Neural cell (in vitro differentiated cells): Measurements from ENCODE around the gene DNM2.

Experiments
- EP300 ChIP-seq: fragments of 450-650 bp; conservative IDR thresholded peaks from 2 replicates; pipeline ENCODE4 v1.6.1; 2014; ENCODE audit warnings: antibody characterized with exemption, mild to moderate bottlenecking, moderate library complexity; ENCODE audit not compliant: poor library complexity, severe bottlenecking
- EZH2 ChIP-seq: fragments of 200-600, 300-800 bp; shearing (Covaris generic), sonication (generic); IDR thresholded peaks from 2 replicates; pipeline ENCODE4 v1.6.1; 2014; ENCODE audit warnings: antibody characterized with exemption, low read length, borderline replicate concordance, mild to moderate bottlenecking; ENCODE audit not compliant: insufficient read depth, poor library complexity, severe bottlenecking
- MXI1 ChIP-seq: fragments of 450-650 bp; conservative IDR thresholded peaks from 2 replicates; pipeline ENCODE4 v1.6.1; 2014; ENCODE audit warnings: antibody characterized with exemption, mild to moderate bottlenecking; ENCODE audit not compliant: poor library complexity, severe bottlenecking
- POLR2AphosphoS5 ChIP-seq: IDR thresholded peaks from 2 replicates; pipeline ENCODE4 v1.6.1; 2012
- RAD21 ChIP-seq: fragments of 450-650 bp; conservative IDR thresholded peaks from 2 replicates; pipeline ENCODE4 v1.6.1; 2014; ENCODE audit warnings: antibody characterized with exemption, mild to moderate bottlenecking, moderate library complexity
- SMC3 ChIP-seq: fragments of 450-650 bp; conservative IDR thresholded peaks from 2 replicates; pipeline ENCODE4 v1.6.1; 2014; ENCODE audit warnings: antibody characterized with exemption, mild to moderate bottlenecking, moderate library complexity; ENCODE audit not compliant: poor library complexity
- TAF1 ChIP-seq: IDR thresholded peaks from 2 replicates; pipeline ENCODE4 v1.6.1; 2012; ENCODE audit warnings: low read depth
- TF ChIP-seq, protein P1 (sequence below): fragments of 450-650 bp; IDR thresholded peaks from 2 replicates; pipeline ENCODE4 v1.5.1; 2014; ENCODE audit warnings: antibody characterized with exemption, mild to moderate bottlenecking, moderate library complexity; ENCODE audit not compliant: poor library complexity, severe bottlenecking
- TF ChIP-seq, protein P2 (sequence below): IDR thresholded peaks from 2 replicates; pipeline ENCODE4 v1.6.1; 2012; ENCODE audit warnings: borderline replicate concordance

DNA sequence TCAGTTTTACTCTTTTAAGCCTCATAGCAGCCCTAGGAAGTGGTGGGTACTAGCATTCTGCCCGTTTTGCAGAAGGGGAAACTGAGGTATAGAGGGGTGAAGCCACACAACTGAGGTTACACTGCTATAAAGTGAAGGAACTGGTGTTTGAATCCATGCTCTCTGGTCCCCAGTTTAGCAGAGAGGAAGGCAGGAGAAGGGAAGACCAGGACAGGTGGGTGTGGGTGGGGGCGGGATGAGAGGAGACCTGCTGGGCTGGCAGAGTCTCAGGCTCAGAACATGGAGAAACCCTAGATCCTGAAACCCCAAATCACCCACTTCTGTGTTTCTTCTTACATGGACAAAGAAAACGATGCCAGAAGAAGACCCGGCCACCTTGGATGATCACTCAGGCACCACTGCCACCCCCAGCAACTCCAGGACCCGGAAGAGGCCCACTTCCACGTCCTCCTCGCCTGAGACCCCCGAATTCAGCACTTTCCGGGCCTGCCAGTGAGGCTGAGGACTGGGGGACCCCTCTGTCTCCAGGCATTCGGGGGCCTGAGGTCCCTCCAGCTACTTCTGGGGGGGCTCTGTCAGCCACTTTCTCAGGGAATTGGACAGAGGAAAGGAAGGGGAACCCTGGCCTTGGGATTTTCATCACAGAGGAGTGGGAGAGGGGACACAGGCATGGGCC lies 151.1 kb downstream of the DNM2 start:
- TF ChIP-seq, protein P1, sequence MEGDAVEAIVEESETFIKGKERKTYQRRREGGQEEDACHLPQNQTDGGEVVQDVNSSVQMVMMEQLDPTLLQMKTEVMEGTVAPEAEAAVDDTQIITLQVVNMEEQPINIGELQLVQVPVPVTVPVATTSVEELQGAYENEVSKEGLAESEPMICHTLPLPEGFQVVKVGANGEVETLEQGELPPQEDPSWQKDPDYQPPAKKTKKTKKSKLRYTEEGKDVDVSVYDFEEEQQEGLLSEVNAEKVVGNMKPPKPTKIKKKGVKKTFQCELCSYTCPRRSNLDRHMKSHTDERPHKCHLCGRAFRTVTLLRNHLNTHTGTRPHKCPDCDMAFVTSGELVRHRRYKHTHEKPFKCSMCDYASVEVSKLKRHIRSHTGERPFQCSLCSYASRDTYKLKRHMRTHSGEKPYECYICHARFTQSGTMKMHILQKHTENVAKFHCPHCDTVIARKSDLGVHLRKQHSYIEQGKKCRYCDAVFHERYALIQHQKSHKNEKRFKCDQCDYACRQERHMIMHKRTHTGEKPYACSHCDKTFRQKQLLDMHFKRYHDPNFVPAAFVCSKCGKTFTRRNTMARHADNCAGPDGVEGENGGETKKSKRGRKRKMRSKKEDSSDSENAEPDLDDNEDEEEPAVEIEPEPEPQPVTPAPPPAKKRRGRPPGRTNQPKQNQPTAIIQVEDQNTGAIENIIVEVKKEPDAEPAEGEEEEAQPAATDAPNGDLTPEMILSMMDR: no peak
- no peak for TF ChIP-seq EZH2
- no peak for TF ChIP-seq TAF1
- TF ChIP-seq POLR2AphosphoS5: no peak
- no peak for TF ChIP-seq EP300
- TF ChIP-seq RAD21: no peak
- no peak for TF ChIP-seq SMC3
- TF ChIP-seq, protein P2, sequence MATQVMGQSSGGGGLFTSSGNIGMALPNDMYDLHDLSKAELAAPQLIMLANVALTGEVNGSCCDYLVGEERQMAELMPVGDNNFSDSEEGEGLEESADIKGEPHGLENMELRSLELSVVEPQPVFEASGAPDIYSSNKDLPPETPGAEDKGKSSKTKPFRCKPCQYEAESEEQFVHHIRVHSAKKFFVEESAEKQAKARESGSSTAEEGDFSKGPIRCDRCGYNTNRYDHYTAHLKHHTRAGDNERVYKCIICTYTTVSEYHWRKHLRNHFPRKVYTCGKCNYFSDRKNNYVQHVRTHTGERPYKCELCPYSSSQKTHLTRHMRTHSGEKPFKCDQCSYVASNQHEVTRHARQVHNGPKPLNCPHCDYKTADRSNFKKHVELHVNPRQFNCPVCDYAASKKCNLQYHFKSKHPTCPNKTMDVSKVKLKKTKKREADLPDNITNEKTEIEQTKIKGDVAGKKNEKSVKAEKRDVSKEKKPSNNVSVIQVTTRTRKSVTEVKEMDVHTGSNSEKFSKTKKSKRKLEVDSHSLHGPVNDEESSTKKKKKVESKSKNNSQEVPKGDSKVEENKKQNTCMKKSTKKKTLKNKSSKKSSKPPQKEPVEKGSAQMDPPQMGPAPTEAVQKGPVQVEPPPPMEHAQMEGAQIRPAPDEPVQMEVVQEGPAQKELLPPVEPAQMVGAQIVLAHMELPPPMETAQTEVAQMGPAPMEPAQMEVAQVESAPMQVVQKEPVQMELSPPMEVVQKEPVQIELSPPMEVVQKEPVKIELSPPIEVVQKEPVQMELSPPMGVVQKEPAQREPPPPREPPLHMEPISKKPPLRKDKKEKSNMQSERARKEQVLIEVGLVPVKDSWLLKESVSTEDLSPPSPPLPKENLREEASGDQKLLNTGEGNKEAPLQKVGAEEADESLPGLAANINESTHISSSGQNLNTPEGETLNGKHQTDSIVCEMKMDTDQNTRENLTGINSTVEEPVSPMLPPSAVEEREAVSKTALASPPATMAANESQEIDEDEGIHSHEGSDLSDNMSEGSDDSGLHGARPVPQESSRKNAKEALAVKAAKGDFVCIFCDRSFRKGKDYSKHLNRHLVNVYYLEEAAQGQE: no peak
- TF ChIP-seq MXI1: no peak
